H9 (cell line): ENCODE results near the gene SWI5. TPM values are rescaled to one million over a fixed set of nuclear protein-coding genes. Genes with fewer than 3 reads are reported as not detected.

Source experiments
- DNase-seq: peaks from one replicate; pipeline ENCODE4 v3.0.0-alpha.2; 2017
- H2AFZ ChIP-seq: one replicate; pipeline ENCODE4 v1.6.1; 2013; ENCODE audit warnings: mild to moderate bottlenecking, low read length, control low read depth, moderate library complexity
- H2AK5ac ChIP-seq: 2 replicates; pipeline ENCODE4 v1.6.1; 2013; ENCODE audit warnings: low read length, control low read depth, mixed read lengths; ENCODE audit not compliant: insufficient read length
- H2BK120ac ChIP-seq: one replicate; pipeline ENCODE4 v1.6.1; 2013; ENCODE audit warnings: low read depth, mild to moderate bottlenecking, low read length, control low read depth, inconsistent platforms; ENCODE audit not compliant: poor library complexity, severe bottlenecking
- H2BK12ac ChIP-seq: 2 replicates; pipeline ENCODE4 v1.6.1; 2013; ENCODE audit warnings: low read length, control low read depth, mixed read lengths, low read depth; ENCODE audit not compliant: insufficient read length
- H2BK15ac ChIP-seq: 2 replicates; pipeline ENCODE4 v1.6.1; 2013; ENCODE audit warnings: low read depth, low read length, control low read depth
- H2BK20ac ChIP-seq: one replicate; pipeline ENCODE4 v1.6.1; 2013; ENCODE audit warnings: low read depth, mild to moderate bottlenecking, low read length, control low read depth, inconsistent platforms; ENCODE audit not compliant: poor library complexity, severe bottlenecking
- H2BK5ac ChIP-seq: 2 replicates; pipeline ENCODE4 v1.6.1; 2013; ENCODE audit warnings: low read length, control low read depth, mixed read lengths; ENCODE audit not compliant: insufficient read length
- H3K14ac ChIP-seq: 2 replicates; pipeline ENCODE4 v1.6.1; 2013; ENCODE audit warnings: low read length, control low read depth; ENCODE audit not compliant: insufficient read depth
- H3K18ac ChIP-seq: 2 replicates; pipeline ENCODE4 v1.6.1; 2013; ENCODE audit warnings: low read depth, mild to moderate bottlenecking, mixed read lengths, low read length, control low read depth; ENCODE audit not compliant: insufficient read length
- H3K23ac ChIP-seq: 2 replicates; pipeline ENCODE4 v1.6.1; 2013; ENCODE audit warnings: low read length, control low read depth, mixed read lengths, low read depth; ENCODE audit not compliant: insufficient read length
- H3K23me2 ChIP-seq: 2 replicates; pipeline ENCODE4 v1.6.1; 2013; ENCODE audit warnings: low read depth, mild to moderate bottlenecking, mixed read lengths, low read length, control low read depth; ENCODE audit not compliant: insufficient read length, poor library complexity, severe bottlenecking
- H3K27ac ChIP-seq: 2 replicates; pipeline ENCODE4 v1.5.1; 2013; ENCODE audit warnings: low read length, control low read depth, mixed read lengths, low read depth; ENCODE audit not compliant: insufficient read length
- H3K27me3 ChIP-seq: 2 replicates; pipeline ENCODE4 v1.6.1; 2013; ENCODE audit warnings: low read length, control low read depth, inconsistent platforms; ENCODE audit not compliant: insufficient read depth
- H3K4ac ChIP-seq: 2 replicates; pipeline ENCODE4 v1.6.1; 2013; ENCODE audit warnings: low read depth, mild to moderate bottlenecking, control low read depth, inconsistent platforms, low read length, moderate library complexity
- H3K4me1 ChIP-seq: 2 replicates; pipeline ENCODE4 v1.6.1; 2013; ENCODE audit warnings: low read length, control low read depth, inconsistent platforms; ENCODE audit not compliant: insufficient read depth
- H3K4me2 ChIP-seq: 2 replicates; pipeline ENCODE4 v1.6.1; 2013; ENCODE audit warnings: low read length, control low read depth, mixed read lengths; ENCODE audit not compliant: insufficient read length, insufficient read depth
- H3K56ac ChIP-seq: 2 replicates; pipeline ENCODE4 v1.6.1; 2013; ENCODE audit warnings: low read depth, mild to moderate bottlenecking, mixed read lengths, low read length, control low read depth; ENCODE audit not compliant: insufficient read length
- H3K79me1 ChIP-seq: 2 replicates; pipeline ENCODE4 v1.6.1; 2013; ENCODE audit warnings: low read depth, mild to moderate bottlenecking, moderate library complexity, low read length, control low read depth, inconsistent platforms; ENCODE audit not compliant: insufficient read depth, poor library complexity, severe bottlenecking
- H3K79me2 ChIP-seq: 2 replicates; pipeline ENCODE4 v1.6.1; 2013; ENCODE audit warnings: low read length, control low read depth, inconsistent platforms; ENCODE audit not compliant: insufficient read depth
- H3K9ac ChIP-seq: 2 replicates; pipeline ENCODE4 v1.6.1; 2013; ENCODE audit warnings: low read length, control low read depth, mixed read lengths; ENCODE audit not compliant: insufficient read length; ENCODE audit errors: extremely low read depth
- H3K9me3 ChIP-seq: one replicate; pipeline ENCODE4 v1.6.1; 2013; ENCODE audit warnings: low read depth, low read length, inconsistent platforms; ENCODE audit not compliant: control insufficient read depth
- H3T11ph ChIP-seq: one replicate; pipeline ENCODE4 v1.6.1; 2013; ENCODE audit warnings: mild to moderate bottlenecking, low read length, control low read depth, inconsistent platforms
- H4K20me1 ChIP-seq: one replicate; pipeline ENCODE4 v1.6.1; 2013; ENCODE audit not compliant: control insufficient read depth, insufficient read length, insufficient read depth
- H4K5ac ChIP-seq: 2 replicates; pipeline ENCODE4 v1.6.1; 2013; ENCODE audit warnings: low read depth, mild to moderate bottlenecking, mixed read lengths, low read length, control low read depth; ENCODE audit not compliant: insufficient read length
- H4K8ac ChIP-seq: replicated peaks from 2 replicates; pipeline ENCODE4 v1.6.1; 2013; ENCODE audit warnings: low read length, control low read depth, mixed read lengths, low read depth; ENCODE audit not compliant: insufficient read length
- H4K91ac ChIP-seq: 2 replicates; pipeline ENCODE4 v1.6.1; 2013; ENCODE audit warnings: low read depth, mild to moderate bottlenecking, moderate library complexity, mixed read lengths, low read length, control low read depth; ENCODE audit not compliant: insufficient read length
- H3K27ac Mint-ChIP-seq, 3 experiments: 2 replicates in 2 of 3; 3 replicates in 1 of 3; pipeline ENCODE4 v1.8.0; 2020 to 2021; ENCODE audit warnings: mixed read lengths in 3 of 3, mild to moderate bottlenecking in 1 of 3, moderate library complexity in 1 of 3
- H3K27me3 Mint-ChIP-seq: 2 replicates; pipeline ENCODE4 v1.8.0; 2021; ENCODE audit warnings: low read depth, mild to moderate bottlenecking, moderate library complexity, mixed read lengths
- H3K36me3 Mint-ChIP-seq, 3 experiments: 2 replicates in 2 of 3; 3 replicates in 1 of 3; pipeline ENCODE4 v1.8.0; 2020 to 2021; ENCODE audit warnings: low read depth in 3 of 3, mixed read lengths in 3 of 3; ENCODE audit not compliant: insufficient read depth in 1 of 3
- H3K4me1 Mint-ChIP-seq, 2 experiments: 2 replicates each; pipeline ENCODE4 v1.8.0; 2020; ENCODE audit warnings: mixed read lengths in 2 of 2
- H3K4me3 Mint-ChIP-seq, 2 experiments: 2 replicates in 1 of 2; 3 replicates in 1 of 2; pipeline ENCODE4 v1.8.0; 2020 to 2021; ENCODE audit warnings: mild to moderate bottlenecking in 2 of 2, mixed read lengths in 2 of 2, moderate library complexity in 1 of 2
- H3K9me3 Mint-ChIP-seq, 2 experiments: 2 replicates in 1 of 2; 3 replicates in 1 of 2; pipeline ENCODE4 v1.8.0; 2020; ENCODE audit warnings: mild to moderate bottlenecking in 2 of 2, mixed read lengths in 2 of 2, moderate library complexity in 1 of 2
- CTCF ChIP-seq: fragments of 200-600 bp; sonication (generic); conservative IDR thresholded peaks from 3 replicates; pipeline ENCODE4 v1.8.0; 2021; ENCODE audit warnings: antibody characterized with exemption, mild to moderate bottlenecking
- WGBS: extraction: QIAGEN DNeasy Blood & Tissue Kit; methylation state at CpG from one replicate; pipeline ENCODE4 v1.1.7; 2013; ENCODE audit warnings: missing lambda C conversion rate, low lambda C conversion rate, mixed read lengths; ENCODE audit not compliant: insufficient read length; ENCODE audit errors: extremely low coverage; 5-methylcytosine and 5-hydroxymethylcytosine counted together
- total RNA-seq: library from RNA; stranded (reverse); gene quantifications from 2 replicates; pipeline ENCODE4 v1.2.1, GENCODE V29; 2021

The SWI5 gene
- total RNA-seq, 1 experiment from 2014 or later = 25.6 TPM

DNA sequence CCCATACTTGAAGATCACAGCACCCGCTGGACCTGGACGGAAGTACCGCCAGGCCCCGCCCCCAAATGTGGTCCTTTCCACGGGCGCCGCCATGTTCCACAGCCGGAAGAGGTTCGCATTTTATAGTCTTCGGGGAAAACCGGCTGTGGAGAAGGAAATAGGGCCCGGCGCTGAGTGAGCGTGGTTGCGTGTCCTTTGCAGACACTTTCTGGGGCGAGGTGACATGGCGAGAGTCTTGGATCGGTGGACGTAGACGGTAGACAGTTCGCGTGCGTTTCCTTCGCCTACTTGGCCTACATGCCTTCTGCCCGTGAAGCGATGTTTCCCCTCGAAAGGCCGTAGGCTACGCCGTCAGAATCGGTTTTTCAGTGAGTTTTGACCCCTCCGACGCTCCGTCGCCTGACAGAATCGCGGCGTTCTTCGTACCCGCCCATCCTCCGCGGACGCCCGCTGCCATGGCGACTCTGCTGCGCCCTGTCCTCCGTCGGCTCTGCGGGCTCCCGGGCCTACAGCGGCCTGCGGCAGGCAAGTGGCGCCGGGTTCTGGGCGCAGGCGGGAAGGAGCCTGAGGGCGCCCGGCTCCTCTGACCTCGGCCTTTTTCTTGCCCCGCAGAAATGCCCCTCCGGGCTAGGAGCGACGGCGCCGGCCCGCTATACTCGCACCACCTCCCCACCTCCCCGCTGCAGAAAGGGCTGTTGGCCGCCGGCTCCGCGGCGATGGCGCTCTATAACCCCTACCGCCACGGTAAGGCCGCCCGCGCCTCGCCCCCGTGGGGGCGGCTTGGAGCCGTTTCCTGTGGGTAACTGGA lies 46.5 kb downstream of the SWI5 start, which contains the start of the genes COQ4 and TRUB2:
COQ4 (plus strand) TSS at position 436 of the 808 bp plus-strand sequence; CDS start at position 456, 20 bp downstream.
TRUB2 (minus strand) TSS at position 44 of the 808 bp plus-strand sequence; CDS start at position 5, 39 bp downstream.
- Mint-ChIP-seq H3K9me3 (no peaks in the 10 kb centered on the region; a peak in 1 of 5 replicates), H3K4me1 (peaks cover 6 to 12% of the 10 kb centered on the region in 2 experiments), H3K4me3 (peak within 1 kb of the TSS; percentile 98 to 99), H3K36me3 (peaks cover 0 to 23% (median 14%) of the 10 kb centered on the region in 3 experiments; a peak in 6 of 7 replicates), H3K27me3 (no peaks in the 10 kb centered on the region), H3K27ac (peak within 1 kb of the TSS; percentile 97 to 100 (median 99))
- Histone ChIP-seq H3K14ac (no peak within 1 kb of the TSS), H2AK5ac (no peak within 1 kb of the TSS), H3K79me1 (peaks cover 3% of the 10 kb centered on the region), H3K23ac (no peak within 1 kb of the TSS), H2AFZ (peak within 1 kb of the TSS; percentile 49), H2BK12ac (no peak within 1 kb of the TSS), H4K8ac (peak within 1 kb of the TSS; percentile 93), H2BK20ac (no peak within 1 kb of the TSS), H3K56ac (no peak within 1 kb of the TSS), H3T11ph (no peak within 1 kb of the TSS), H3K18ac (peak within 1 kb of the TSS; percentile 83), H3K9me3 (no peaks in the 10 kb centered on the region), H3K79me2 (peaks cover 2% of the 10 kb centered on the region; the same call in 1 of the 2 replicates), H2BK15ac (no peak within 1 kb of the TSS), H3K4me2 (peak within 1 kb of the TSS; percentile 47), H2BK120ac (no peak within 1 kb of the TSS), H3K4ac (no peak within 1 kb of the TSS), H3K27me3 (no peaks in the 10 kb centered on the region), H3K23me2 (peaks cover 7% of the 10 kb centered on the region), H4K91ac (no peak within 1 kb of the TSS), H2BK5ac (no peak within 1 kb of the TSS), H4K5ac (no peak within 1 kb of the TSS), H3K4me1 (no peaks in the 10 kb centered on the region), H3K9ac (peak within 1 kb of the TSS; percentile 90), H3K27ac (peak within 1 kb of the TSS; percentile 3), H4K20me1 (no peaks in the 10 kb centered on the region)
- TF ChIP-seq CTCF = no peak
- peak; percentile 93 for DNase-seq
- no CpG with 5 or more reads among the region's 83 CpGs for WGBS
